Iris pigment epithelial cell (primary cell): ENCODE data around the gene OXNAD1.
"Not testable (repeated sequence)": the region's sequence is repeated elsewhere in the genome, so short reads cannot be mapped to it uniquely, and the experiment has no call there.

Experiments used
- DNase-seq: peaks from one replicate; pipeline ENCODE4 v3.0.0-alpha.2; 2011; ENCODE audit warnings: low read depth

OXNAD1 gene

GRCh38 chr3:16304061-16305010, 39.3 kb downstream of the OXNAD1 start:
- DNase-seq: no peak

GRCh38 chr3:16305111-16305541, 40.1 kb downstream of the OXNAD1 start:
- DNase-seq: no peak

GRCh38 chr3:16307832-16308531, 43.0 kb downstream of the OXNAD1 start:
- DNase-seq: no peak

GRCh38 chr3:16308727-16309126, 43.7 kb downstream of the OXNAD1 start:
- DNase-seq: no peak

GRCh38 chr3:16309558-16309957, 44.5 kb downstream of the OXNAD1 start:
- DNase-seq: peak; percentile 85

- DNase-seq: not testable (repeated sequence)
Measured at GRCh38 chr3:16310486-16310885, 45.5 kb downstream of the OXNAD1 start.

GRCh38 chr3:16311960-16312451, 47.0 kb downstream of the OXNAD1 start:
- peak; percentile 63 for DNase-seq

GRCh38 chr3:16313886-16314645, 49.1 kb downstream of the OXNAD1 start:
- no peak for DNase-seq

GRCh38 chr3:16315623-16316022, 50.6 kb downstream of the OXNAD1 start:
- DNase-seq: no peak

GRCh38 chr3:16316396-16316795, 51.4 kb downstream of the OXNAD1 start:
- DNase-seq: no peak

- DNase-seq: no peak
Measured at GRCh38 chr3:16316847-16317560, 52.0 kb downstream of the OXNAD1 start.

GRCh38 chr3:16317561-16317945, 52.5 kb downstream of the OXNAD1 start:
- no peak for DNase-seq

GRCh38 chr3:16318176-16318575, 53.2 kb downstream of the OXNAD1 start:
- DNase-seq: peak; percentile 71

- DNase-seq: no peak
Measured at GRCh38 chr3:16319307-16319706, 54.3 kb downstream of the OXNAD1 start.

GRCh38 chr3:16319723-16320122, 54.7 kb downstream of the OXNAD1 start:
- DNase-seq: no peak

GRCh38 chr3:16320711-16321110, 55.7 kb downstream of the OXNAD1 start:
- DNase-seq: no peak

- no peak for DNase-seq
Measured at GRCh38 chr3:16322189-16322588, 57.2 kb downstream of the OXNAD1 start.

- DNase-seq: no peak
Measured at GRCh38 chr3:16323737-16324136, 58.7 kb downstream of the OXNAD1 start.

- no peak for DNase-seq
Measured at GRCh38 chr3:16325850-16326249, 60.8 kb downstream of the OXNAD1 start.

- DNase-seq: no peak
Measured at GRCh38 chr3:16326724-16327349, 61.8 kb downstream of the OXNAD1 start.

- DNase-seq: no peak
Measured at GRCh38 chr3:16328124-16328523, 63.1 kb downstream of the OXNAD1 start.
